Activated naive CD4-positive, alpha-beta T cell treated with anti-CD3 and anti-CD28 coated beads, Interleukin-2, amount 10 ng/mL, durations not matched to agents 7 days and 5 days (primary cell): Measurements from ENCODE around the gene ZNF569.

Source experiments
- CTCF ChIA-PET: fragments of 350-600 bp; sonication (Branson Sonifier 250); formaldehyde crosslinking; loops from one replicate; lab custom pipeline; 2021; ENCODE audit warnings: antibody characterized with exemption; lab: Charles Lee
- DNase-seq: peaks from one replicate; pipeline ENCODE4 v3.0.0-alpha.2; 2020
- H3K27ac Mint-ChIP-seq: one replicate; pipeline ENCODE4 v1.8.0; 2021; ENCODE audit warnings: mild to moderate bottlenecking, moderate library complexity, mixed read lengths
- H3K27me3 Mint-ChIP-seq: one replicate; pipeline ENCODE4 v1.8.0; 2021; ENCODE audit warnings: mild to moderate bottlenecking, mixed read lengths
- H3K36me3 Mint-ChIP-seq: one replicate; pipeline ENCODE4 v1.8.0; 2021; ENCODE audit warnings: mixed read lengths
- H3K4me1 Mint-ChIP-seq: one replicate; pipeline ENCODE4 v1.8.0; 2021; ENCODE audit warnings: mixed read lengths
- H3K4me3 Mint-ChIP-seq: one replicate; pipeline ENCODE4 v1.8.0; 2021; ENCODE audit warnings: mild to moderate bottlenecking, moderate library complexity, mixed read lengths
- H3K9me3 Mint-ChIP-seq: one replicate; pipeline ENCODE4 v1.8.0; 2021; ENCODE audit warnings: mixed read lengths

The ZNF569 gene

DNA sequence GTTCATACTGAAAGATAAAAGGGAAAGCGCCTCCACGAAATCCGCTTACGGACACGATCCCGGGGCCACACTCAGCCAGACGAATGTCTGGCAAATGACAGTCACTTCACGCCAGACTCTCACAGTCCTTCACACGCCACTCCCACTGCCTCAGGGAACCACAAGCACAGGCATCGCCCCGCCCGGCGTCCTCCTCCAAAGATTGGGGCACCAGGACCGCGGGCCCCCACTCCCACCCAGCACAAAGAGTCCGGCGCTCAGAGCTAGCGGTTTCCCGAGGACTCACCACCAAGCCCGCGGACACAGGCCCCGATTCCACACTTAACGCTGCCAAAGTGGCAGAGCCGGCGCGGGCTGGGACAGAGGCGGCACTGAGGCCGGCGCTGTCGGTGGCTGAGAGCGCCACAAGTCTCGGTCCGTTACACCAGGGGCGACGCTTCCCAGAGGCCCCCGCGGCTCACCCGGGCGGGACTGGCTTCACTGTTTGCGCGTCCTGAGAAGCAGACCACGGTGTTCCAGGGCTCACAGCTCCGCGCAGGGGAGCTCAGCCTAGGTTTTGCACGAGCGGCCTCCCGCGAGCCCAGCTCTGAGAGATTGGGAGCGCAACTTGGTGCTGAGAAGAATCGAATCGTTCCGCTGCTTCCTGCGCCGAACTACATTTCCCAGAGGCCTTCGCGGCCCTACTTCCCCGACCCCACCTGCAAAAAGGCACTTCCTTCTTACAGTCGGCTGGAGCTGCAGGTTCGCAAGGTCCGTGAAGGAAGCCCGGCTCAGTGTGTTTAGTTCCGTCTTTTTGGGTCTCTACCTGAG is at the start of gene ZNF569:
ZNF569 (minus strand) TSS at position 647 of the 810 bp plus-strand sequence. CDS start 22,523 bp downstream, outside the sequence.
- Mint-ChIP-seq H3K27ac (peak within 1 kb of the TSS; percentile 96), H3K9me3 (peaks cover 16% of the 10 kb centered on the region), H3K4me3 (peak within 1 kb of the TSS; percentile 87), H3K4me1 (peaks cover 39% of the 10 kb centered on the region), H3K36me3 (peaks cover 39% of the 10 kb centered on the region), H3K27me3 (no peaks in the 10 kb centered on the region)
- DNase-seq, result peak; percentile 93
- CTCF ChIA-PET, result no interaction called here

DNA sequence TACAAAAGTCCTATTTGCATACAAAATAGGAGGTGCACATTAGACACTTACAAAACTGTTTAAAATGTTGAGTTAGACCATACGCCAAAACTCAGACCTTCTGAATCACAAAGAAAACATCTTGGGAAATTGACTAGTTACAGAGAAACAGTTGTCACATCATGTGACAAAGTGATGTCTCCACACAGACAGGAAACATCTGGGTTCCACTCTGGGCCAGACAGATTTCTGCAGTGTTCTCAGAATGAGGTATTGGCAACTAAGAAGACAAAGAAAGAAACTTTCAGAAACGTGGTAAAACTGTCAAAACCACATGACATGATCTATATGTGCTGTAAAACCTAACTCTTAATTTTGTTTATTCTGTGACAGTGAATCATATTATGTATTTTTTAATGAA is 46.2 kb upstream of the ZNF569 start:
- H3K27ac Mint-ChIP-seq, result no peak overlapping the region
- CTCF ChIA-PET, result no interaction called here
- H3K36me3 Mint-ChIP-seq, result peaks cover 28% of the 10 kb centered on the region
- H3K27me3 Mint-ChIP-seq, result no peaks in the 10 kb centered on the region
- peaks cover 33% of the 10 kb centered on the region for H3K9me3 Mint-ChIP-seq
- no peak overlapping the region for H3K4me3 Mint-ChIP-seq
- DNase-seq, result no peak
- H3K4me1 Mint-ChIP-seq, result no peaks in the 10 kb centered on the region

DNA sequence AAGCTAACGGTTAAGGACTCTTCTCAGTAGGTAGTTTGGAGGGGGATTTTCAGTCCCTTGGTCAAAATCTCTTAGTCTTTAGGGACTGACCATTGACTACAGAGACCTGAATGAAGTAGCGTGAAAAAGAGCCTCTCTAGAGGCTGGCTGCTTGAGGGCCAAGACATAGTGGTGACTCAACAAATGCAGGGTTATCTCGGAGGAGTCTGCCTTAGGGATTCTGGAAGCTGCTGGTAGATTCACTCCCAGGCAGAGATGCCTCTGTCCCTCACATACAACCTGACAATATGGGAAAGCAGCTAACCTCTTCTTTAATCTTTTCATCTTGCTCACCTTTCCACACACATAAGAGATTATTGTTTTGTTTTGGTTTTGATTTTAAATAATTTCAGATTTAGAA is 44.6 kb upstream of the ZNF569 start:
- Mint-ChIP-seq H3K9me3 (peaks cover 29% of the 10 kb centered on the region), H3K4me1 (no peaks in the 10 kb centered on the region), H3K27ac (no peak overlapping the region), H3K4me3 (no peak overlapping the region), H3K27me3 (no peaks in the 10 kb centered on the region), H3K36me3 (peaks cover 30% of the 10 kb centered on the region)
- DNase-seq, result no peak
- CTCF ChIA-PET, result no interaction called here

DNA sequence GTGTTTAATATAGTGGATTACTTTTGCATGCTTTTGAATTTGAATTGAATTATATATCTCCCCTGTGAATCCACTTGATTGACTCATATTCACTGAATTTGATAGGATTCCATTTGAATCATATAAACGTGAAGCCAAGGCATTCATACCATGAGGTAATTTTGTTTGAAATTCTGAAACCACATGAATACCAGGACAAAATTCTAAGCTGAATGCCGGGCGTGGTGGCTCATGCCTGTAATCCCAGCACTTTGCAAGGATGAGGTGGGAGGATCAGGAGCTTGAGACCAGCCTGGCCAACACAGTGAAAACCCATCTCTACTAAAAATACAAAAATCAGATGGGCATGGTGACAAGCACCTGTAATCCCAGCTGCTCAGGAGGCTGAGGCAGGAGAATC is 43.9 kb upstream of the ZNF569 start:
- no peaks in the 10 kb centered on the region for H3K27me3 Mint-ChIP-seq
- no peaks in the 10 kb centered on the region for H3K4me1 Mint-ChIP-seq
- H3K36me3 Mint-ChIP-seq, result peaks cover 30% of the 10 kb centered on the region
- no peak for DNase-seq
- CTCF ChIA-PET, result no interaction called here
- no peak overlapping the region for H3K4me3 Mint-ChIP-seq
- H3K27ac Mint-ChIP-seq, result no peak overlapping the region
- peaks cover 29% of the 10 kb centered on the region for H3K9me3 Mint-ChIP-seq

DNA sequence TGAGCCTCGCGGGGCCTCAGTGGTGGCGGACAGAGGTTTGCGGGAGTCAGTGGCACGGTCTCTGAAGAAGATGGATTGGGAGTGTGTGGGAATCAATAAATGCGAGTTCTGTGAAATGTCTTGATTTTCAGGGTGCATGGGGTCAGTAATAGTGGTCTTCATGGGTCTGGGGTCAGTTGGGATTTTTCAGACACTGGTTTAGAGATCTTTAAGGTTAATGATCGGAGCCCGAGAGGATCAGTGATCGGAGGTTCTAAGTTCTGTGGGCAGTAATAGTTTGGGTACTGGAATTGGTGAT is 39.9 kb upstream of the ZNF569 start:
- H3K9me3 Mint-ChIP-seq, result peaks cover 26% of the 10 kb centered on the region
- no peak overlapping the region for H3K27ac Mint-ChIP-seq
- DNase-seq, result no peak

DNA sequence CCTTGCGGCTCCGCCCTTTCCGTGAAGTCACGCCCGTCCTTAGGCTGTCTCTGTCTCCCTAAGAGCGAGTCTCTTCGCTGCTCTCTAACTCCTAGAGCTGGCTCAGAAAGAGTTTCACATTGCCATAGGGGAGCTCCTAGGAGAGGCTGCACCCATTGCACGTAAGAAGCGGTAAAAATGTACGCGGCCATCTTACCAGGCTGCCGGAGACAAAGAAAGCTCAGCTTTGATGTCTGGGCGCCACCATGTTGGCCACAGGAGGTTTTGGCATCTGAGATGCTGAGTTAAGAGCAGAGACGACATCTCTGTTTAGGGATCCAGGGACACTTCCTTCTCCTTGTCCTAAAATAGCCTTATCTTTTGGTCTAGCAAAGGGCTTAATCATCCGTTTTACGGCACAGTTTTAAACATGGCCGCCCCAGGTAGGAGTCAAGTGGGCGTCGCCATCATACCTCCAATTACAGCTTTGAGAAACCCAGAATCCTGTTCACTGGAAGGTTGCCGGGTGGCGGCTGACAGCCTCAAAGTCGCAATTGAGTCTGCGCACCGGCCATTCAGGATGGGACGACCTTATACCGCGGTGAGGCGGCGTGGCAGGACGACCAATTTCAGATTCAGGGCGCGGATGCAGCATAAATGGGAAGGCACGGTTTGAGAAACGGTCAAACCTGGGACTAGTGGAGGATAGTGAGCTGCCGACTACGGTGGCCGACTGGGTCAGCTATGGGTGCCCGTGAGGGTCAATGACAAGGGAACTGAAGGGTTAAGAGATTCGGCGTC is 39.3 kb upstream of the ZNF569 start, which contains the start of gene ZNF793:
ZNF793 (plus strand) TSS at position 553 of the 780 bp plus-strand sequence. CDS start 16,501 bp downstream, outside the sequence.
- Mint-ChIP-seq H3K36me3 (peaks cover 23% of the 10 kb centered on the region), H3K4me1 (no peaks in the 10 kb centered on the region), H3K4me3 (no peak within 1 kb of the TSS), H3K27me3 (no peaks in the 10 kb centered on the region), H3K27ac (no peak within 1 kb of the TSS), H3K9me3 (peaks cover 26% of the 10 kb centered on the region)
- CTCF ChIA-PET, result no interaction called here
- peak; percentile 82 for DNase-seq

More for the DNA sequence above, 39.9 kb upstream of the ZNF569 start:
- no peaks in the 10 kb centered on the region for H3K27me3 Mint-ChIP-seq
- no peak overlapping the region for H3K4me3 Mint-ChIP-seq
- no peaks in the 10 kb centered on the region for H3K4me1 Mint-ChIP-seq
- peaks cover 23% of the 10 kb centered on the region for H3K36me3 Mint-ChIP-seq
- CTCF ChIA-PET, result no interaction called here

DNA sequence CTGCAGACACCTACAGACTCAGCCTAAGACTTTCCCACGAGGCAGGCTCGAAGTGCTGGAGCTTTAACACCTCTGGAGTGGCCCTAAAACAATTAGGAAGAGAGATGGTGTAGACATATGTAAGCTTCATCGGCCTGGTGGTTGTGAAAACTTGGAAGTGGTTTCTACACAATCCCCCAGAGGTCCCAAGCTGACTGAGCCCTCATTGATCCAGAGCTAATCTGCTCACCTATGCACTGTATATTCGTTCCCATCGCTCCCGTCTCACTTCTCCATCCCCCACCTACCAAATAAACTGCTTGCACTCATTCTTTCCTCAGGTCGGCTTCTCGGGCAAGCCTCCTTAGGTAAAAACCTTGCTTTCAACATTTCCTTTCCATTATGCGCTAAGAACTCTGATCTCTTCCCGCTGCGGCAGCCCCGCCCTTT is 38.7 kb upstream of the ZNF569 start:
- H3K27me3 Mint-ChIP-seq, result no peaks in the 10 kb centered on the region
- H3K27ac Mint-ChIP-seq, result no peak overlapping the region
- CTCF ChIA-PET, result no interaction called here
- no peaks in the 10 kb centered on the region for H3K4me1 Mint-ChIP-seq
- H3K4me3 Mint-ChIP-seq, result no peak overlapping the region
- DNase-seq, result no peak
- H3K36me3 Mint-ChIP-seq, result peaks cover 19% of the 10 kb centered on the region
- H3K9me3 Mint-ChIP-seq, result peaks cover 26% of the 10 kb centered on the region

DNA sequence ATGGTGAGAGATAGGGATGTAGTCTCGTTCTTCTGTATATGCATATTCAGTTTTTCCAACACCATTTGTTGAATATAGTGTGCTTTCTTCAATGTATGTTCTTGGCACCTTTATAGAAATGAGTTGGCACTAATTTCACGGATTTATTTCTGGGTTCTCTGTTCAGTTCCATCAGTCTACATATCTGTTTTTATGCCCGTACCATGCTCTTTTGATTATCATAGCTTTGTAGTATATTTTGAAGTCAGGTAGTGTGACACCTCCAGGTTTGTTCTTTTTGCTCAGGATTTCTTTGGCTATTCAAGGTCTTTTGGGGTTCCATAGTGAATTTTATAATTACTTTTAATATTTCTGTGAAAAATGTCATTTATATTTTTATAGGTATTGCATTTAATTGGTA is 25.0 kb upstream of the ZNF569 start:
- no peaks in the 10 kb centered on the region for H3K36me3 Mint-ChIP-seq
- no peak overlapping the region for H3K4me3 Mint-ChIP-seq
- no peaks in the 10 kb centered on the region for H3K4me1 Mint-ChIP-seq
- CTCF ChIA-PET, result no interaction called here
- peaks cover 49% of the 10 kb centered on the region for H3K9me3 Mint-ChIP-seq
- no peak overlapping the region for H3K27ac Mint-ChIP-seq
- H3K27me3 Mint-ChIP-seq, result no peaks in the 10 kb centered on the region
- no peak for DNase-seq

DNA sequence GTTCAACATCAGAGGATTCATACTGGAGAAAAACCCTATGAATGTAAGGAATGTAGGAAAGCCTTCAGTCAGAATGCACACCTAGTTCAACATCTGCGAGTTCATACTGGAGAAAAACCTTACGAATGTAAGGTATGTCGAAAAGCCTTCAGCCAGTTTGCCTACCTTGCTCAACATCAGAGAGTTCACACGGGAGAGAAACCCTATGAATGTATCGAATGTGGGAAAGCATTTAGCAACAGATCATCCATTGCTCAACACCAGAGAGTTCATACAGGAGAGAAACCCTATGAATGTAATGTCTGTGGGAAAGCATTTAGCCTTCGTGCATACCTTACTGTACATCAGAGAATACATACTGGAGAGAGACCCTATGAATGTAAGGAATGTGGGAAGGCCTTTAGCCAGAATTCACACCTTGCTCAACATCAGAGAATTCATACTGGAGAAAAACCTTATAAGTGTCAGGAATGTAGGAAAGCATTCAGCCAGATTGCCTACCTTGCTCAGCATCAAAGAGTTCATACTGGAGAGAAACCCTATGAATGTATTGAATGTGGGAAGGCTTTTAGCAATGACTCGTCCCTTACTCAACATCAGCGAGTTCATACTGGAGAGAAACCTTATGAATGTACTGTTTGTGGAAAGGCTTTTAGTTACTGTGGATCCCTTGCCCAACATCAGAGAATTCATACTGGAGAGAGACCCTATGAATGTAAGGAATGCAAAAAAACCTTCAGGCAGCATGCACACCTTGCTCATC is 17.3 kb upstream of the ZNF569 start:
- Mint-ChIP-seq H3K4me1 (no peaks in the 10 kb centered on the region), H3K27me3 (no peaks in the 10 kb centered on the region), H3K27ac (no peak overlapping the region), H3K36me3 (peaks cover 52% of the 10 kb centered on the region), H3K9me3 (peaks cover 65% of the 10 kb centered on the region), H3K4me3 (no peak overlapping the region)
- CTCF ChIA-PET, result no interaction called here
- no peak for DNase-seq

DNA sequence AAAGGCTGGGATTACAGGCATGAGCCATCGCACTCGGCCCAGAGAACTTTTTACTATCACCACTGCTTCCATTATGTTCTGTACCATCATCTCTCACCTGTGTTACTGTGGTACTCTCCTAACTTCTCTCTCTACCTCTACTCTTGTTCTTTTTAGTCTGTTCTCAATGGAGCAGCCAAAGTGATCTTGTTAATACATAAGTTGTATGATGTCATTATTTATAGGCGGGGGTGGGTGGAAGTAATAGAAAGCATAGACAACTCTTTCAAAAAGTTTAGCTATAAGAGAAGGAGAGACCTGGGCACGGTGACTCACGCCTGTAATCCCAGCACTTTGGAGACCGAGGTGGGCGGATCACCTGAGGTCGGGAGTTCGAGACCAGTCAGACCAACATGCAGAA is 4.9 kb upstream of the ZNF569 start:
- no peak overlapping the region for H3K4me3 Mint-ChIP-seq

DNA sequence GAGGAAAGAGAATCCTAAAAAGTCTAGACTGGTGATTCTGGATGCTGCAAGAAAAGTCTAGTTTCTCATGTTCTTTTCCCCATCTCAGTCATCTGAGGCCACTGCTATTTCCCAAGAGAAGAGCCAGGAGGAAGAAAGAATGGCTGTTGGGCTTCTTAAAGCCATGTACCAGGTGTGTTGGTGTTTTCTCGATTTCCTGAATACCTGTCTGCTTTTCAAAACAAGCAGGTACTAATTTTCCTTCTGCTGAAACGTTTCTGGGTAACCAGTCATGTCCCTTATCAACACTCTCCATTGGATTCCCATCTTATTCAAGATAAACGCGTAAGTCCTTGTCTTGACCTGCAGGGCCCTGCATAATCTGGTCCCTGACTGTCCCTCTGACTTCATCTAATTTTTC is 3.0 kb upstream of the ZNF569 start:
- CTCF ChIA-PET, result no interaction called here
- Mint-ChIP-seq H3K4me1 (peaks cover 39% of the 10 kb centered on the region), H3K27ac (peak overlapping the region; percentile 95)

More for the DNA sequence above, 4.9 kb upstream of the ZNF569 start:
- no peak for DNase-seq
- peaks cover 22% of the 10 kb centered on the region for H3K9me3 Mint-ChIP-seq
- H3K4me1 Mint-ChIP-seq, result peaks cover 27% of the 10 kb centered on the region
- no peak overlapping the region for H3K27ac Mint-ChIP-seq
- no peaks in the 10 kb centered on the region for H3K27me3 Mint-ChIP-seq
- CTCF ChIA-PET, result no interaction called here
- H3K36me3 Mint-ChIP-seq, result peaks cover 43% of the 10 kb centered on the region

DNA sequence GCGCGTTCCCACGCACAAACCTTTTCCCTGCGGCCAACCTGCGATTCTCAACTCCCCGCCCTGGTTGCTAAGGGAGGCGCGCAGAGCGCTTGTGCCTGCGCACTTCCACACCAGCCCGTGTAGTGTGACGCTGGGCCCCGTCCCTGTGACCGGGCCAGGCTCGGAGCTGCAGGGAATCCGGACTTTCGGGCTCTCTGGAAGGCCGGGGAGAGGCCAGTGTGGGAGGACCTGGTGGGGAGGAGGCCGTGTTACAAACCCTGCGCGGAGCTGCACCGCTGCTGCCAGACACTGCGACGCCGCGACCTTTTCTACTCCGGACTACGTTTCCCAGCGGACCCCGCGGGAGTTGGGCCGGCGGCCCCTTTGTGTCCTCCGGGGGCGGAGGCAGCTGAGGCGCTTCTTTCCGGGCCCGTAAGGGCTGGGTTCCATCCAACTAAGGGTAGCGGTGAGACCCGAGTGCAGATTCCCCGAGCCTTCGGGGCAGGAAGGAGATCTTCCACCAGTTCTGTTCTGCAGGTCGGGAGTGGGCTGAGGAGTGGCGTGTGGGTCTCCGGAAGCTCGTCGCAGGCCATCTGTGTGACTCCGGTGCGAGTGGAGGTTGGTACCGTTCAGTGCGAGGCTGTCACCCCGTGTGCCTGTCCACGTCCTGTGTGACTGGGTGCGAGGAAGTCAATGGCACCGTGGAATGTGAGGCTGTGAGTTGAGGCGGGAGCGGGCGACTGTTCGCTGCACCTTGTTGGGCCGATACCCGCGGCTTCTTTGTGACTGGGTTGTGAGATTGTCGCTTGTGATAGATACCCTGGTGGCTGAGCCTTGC is 1.9 kb upstream of the ZNF569 start, which contains the start of gene ZNF570:
ZNF570 (plus strand) TSS at position 396 of the 817 bp plus-strand sequence. CDS start 999 bp downstream, outside the sequence.
- peaks cover 16% of the 10 kb centered on the region for H3K9me3 Mint-ChIP-seq
- H3K27me3 Mint-ChIP-seq, result no peaks in the 10 kb centered on the region
- H3K4me1 Mint-ChIP-seq, result peaks cover 39% of the 10 kb centered on the region
- peak within 1 kb of the TSS; percentile 96 for H3K27ac Mint-ChIP-seq
- DNase-seq, result peak; percentile 92
- peak within 1 kb of the TSS; percentile 87 for H3K4me3 Mint-ChIP-seq
- CTCF ChIA-PET, result no interaction called here
- H3K36me3 Mint-ChIP-seq, result peaks cover 39% of the 10 kb centered on the region

More for the DNA sequence above, 3.0 kb upstream of the ZNF569 start:
- DNase-seq, result no peak
- no peaks in the 10 kb centered on the region for H3K27me3 Mint-ChIP-seq
- H3K4me3 Mint-ChIP-seq, result peak overlapping the region; percentile 87
- H3K36me3 Mint-ChIP-seq, result peaks cover 32% of the 10 kb centered on the region
- peaks cover 11% of the 10 kb centered on the region for H3K9me3 Mint-ChIP-seq

DNA sequence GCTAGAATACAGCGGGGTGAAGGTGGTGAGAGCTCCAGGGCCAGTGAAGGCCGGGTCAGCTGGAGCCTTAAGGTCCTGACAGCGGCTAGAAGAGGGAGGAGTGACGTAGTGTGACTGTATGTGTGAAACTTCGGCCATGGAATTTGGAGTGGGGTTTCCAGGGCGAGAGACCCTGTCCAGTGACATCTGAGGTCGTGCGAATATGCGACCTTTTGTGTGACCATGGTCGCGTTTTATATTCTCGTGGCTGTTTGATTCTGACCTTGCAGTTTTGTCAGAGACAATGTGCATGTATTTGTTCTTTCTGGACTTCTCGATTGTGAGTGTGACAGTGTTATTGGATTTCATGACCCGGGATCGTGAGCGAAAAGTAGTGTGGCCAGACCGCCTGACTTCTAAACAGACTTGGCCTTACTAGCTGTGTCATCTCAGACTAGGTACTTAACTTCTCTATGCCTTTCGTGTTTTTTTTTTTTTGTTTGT is 405 bp upstream of the ZNF569 start:
- CTCF ChIA-PET, result no interaction called here
- peaks cover 39% of the 10 kb centered on the region for H3K4me1 Mint-ChIP-seq
- H3K27me3 Mint-ChIP-seq, result no peaks in the 10 kb centered on the region
- peak overlapping the region; percentile 87 for H3K4me3 Mint-ChIP-seq
- no peak for DNase-seq
- H3K9me3 Mint-ChIP-seq, result peaks cover 16% of the 10 kb centered on the region
- peak overlapping the region; percentile 96 for H3K27ac Mint-ChIP-seq
- H3K36me3 Mint-ChIP-seq, result peaks cover 39% of the 10 kb centered on the region
